ENCODE data around the gene SOX10. TPM values are rescaled to one million over a fixed set of nuclear protein-coding genes. Genes with fewer than 3 reads are reported as not detected.

Gene SOX10
- total and polyA plus RNA-seq, 2 of the 4 experiments (the other 2 are of a cell fraction) = not detected

- Histone ChIP-seq H3K18ac (ENCODE audit: low read depth, low read length) (no peak overlapping the region), H2BK20ac (ENCODE audit: low read depth, low read length) (no peak overlapping the region), H3K36me3 (ENCODE audit: control insufficient read depth, insufficient read depth, low read length) (peaks cover 49% of the 10 kb centered on the region), H2BK15ac (ENCODE audit: low read depth, low read length) (no peak overlapping the region), H4K8ac (ENCODE audit: low read depth in 2 of 2, low read length in 2 of 2) (no peak overlapping the region), H3K9me3 (ENCODE audit: control insufficient read depth, insufficient read depth, low read length) (no peaks in the 10 kb centered on the region), H3K4me2 (ENCODE audit: low read depth, low read length) (no peak overlapping the region), H3K27ac (ENCODE audit: insufficient read depth, low read length) (no peak overlapping the region), H3K9ac (ENCODE audit: low read depth, low read length) (no peak overlapping the region), H3K56ac (ENCODE audit: extremely low read depth, insufficient read depth, low read length) (no peak overlapping the region), H3K4ac (ENCODE audit: low read depth, low read length) (no peak overlapping the region), H3K23ac (ENCODE audit: low read depth, low read length) (no peak overlapping the region), H2AK9ac (replicated peaks; ENCODE audit: low read depth, low read length, poor library complexity) (no peak overlapping the region), H2BK5ac (ENCODE audit: low read depth, low read length, poor library complexity, severe bottlenecking) (no peak overlapping the region), H2BK120ac (ENCODE audit: low read depth, low read length) (no peak overlapping the region), H3K79me1 (ENCODE audit: low read depth in 1 of 2, low read length in 2 of 2) (peaks cover 0 to 44% of the 10 kb centered on the region in 2 experiments; a peak in 3 of 4 replicates), H4K91ac (ENCODE audit: insufficient read depth, low read depth, low read length) (no peak overlapping the region), H3K4me1 (ENCODE audit: control insufficient read depth, insufficient read depth, low read length) (peaks cover 16% of the 10 kb centered on the region), H2AFZ (replicated peaks; ENCODE audit: low read length, poor library complexity) (no peak overlapping the region), H2AK5ac (ENCODE audit: low read depth, low read length) (peak overlapping the region; percentile 23; the same call in 1 of the 2 replicates), H3K27me3 (ENCODE audit: control insufficient read depth, insufficient read depth, low read length) (no peaks in the 10 kb centered on the region), H3K4me3 (ENCODE audit: insufficient read depth, low read depth, low read length) (no peak overlapping the region), H3K9me1 (ENCODE audit: insufficient read depth, low read length) (peaks cover 8% of the 10 kb centered on the region), H3K14ac (replicated peaks; ENCODE audit: low read depth, low read length) (0 out of 2 replicates have a peak overlapping the region, but pooled peaks have one; percentile 15), H4K5ac (ENCODE audit: low read depth, low read length) (no peak overlapping the region), H4K20me1 (ENCODE audit: insufficient read depth, low read length) (peaks cover 31% of the 10 kb centered on the region)
- in situ Hi-C loops (cut with MboI; ENCODE audit: low sequenced_read_pairs) = no loop called here
- DNase-seq (peak; percentile 14), ATAC-seq (ENCODE audit: low read depth) (peak; percentile 55)
- intact Hi-C loops (cut with micrococcal nuclease) = loop anchor here (5.0 kb wide), 1 partner anchor 113 kb away; no protein-coding TSS in a partner anchor
- ChIA-PET POLR2A (ENCODE audit: unreplicated experiment) (no interaction called here), CTCF (no interaction called here)
- WGBS, 2 experiments (ENCODE audit: extremely low coverage in 2 of 2, insufficient read length in 1 of 2) = 100% methylated on average over 1 of the region's 11 CpGs; no CpG with 5 or more reads in 1 of the 2 experiments
- dilution Hi-C loops (cut with HindIII; ENCODE audit: low sequenced_read_pairs, unreplicated experiment) = no loop called here
- TF ChIP-seq RAD21 (IDR thresholded peaks at IDR 0.05; ENCODE audit: low read length) = peak; percentile 46
- peak; percentile 55 for TF ChIP-seq CTCF (conservative IDR thresholded peaks at IDR 0.05; ENCODE audit: low read depth, low read length)
- TF ChIP-seq SMC3 (IDR thresholded peaks at IDR 0.05; ENCODE audit: low read depth, low read length) = peak; percentile 39
- TF ChIP-seq CEBPB (IDR thresholded peaks at IDR 0.05; ENCODE audit: low read depth, low read length) = no peak
- no TSS peak for BruUV-seq (replicated peaks)
Measured at GRCh38 chr22:37930270-37930951, 53.9 kb downstream of the SOX10 start.
